ENCODE measurements around the gene OSMR.

Gene OSMR

DNA sequence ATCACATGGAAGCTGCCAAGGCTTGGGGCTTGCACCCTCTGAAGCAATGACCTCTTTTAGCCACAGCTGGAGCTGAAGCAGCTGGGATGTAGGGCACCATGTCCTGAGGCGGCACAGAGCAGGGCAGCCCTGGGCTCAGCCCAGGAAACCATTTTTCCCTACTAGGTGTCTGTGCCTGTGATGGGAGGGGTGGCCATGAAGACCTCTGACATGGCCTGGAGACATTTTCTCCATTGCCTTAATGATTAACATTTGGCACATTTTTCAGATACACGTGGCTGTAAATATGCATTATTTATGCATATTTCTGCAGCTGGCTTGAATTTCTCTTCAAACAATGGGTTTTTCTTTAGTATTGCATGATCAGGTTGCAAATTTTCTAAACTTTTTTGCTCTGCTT lies 81.7 kb downstream of the OSMR start:
- DNase-seq = no peak

GRCh38 chr5:38929838-38930237 lies 84.0 kb downstream of the OSMR start:
- no peak for DNase-seq

DNA sequence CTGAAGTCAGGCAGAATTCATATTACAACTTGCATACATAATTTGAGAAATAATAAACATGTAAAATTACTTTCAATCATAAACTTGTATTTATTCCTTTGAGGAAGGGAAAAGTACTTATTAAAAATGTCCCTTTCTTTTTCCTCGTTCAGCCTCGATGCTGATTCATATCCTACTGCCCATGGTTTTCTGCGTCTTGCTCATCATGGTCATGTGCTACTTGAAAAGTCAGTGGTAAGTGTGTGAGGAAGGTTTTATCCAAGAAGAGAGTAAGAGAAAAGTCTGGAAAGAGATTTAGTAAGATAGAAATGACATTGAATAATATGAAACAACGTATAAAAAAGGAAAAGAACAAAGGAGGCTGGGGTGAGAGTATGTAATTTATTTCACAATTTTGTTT lies 85.9 kb downstream of the OSMR start:
- no peak for DNase-seq

GRCh38 chr5:38932854-38933408 lies 87.1 kb downstream of the OSMR start:
- no peak for DNase-seq

DNA sequence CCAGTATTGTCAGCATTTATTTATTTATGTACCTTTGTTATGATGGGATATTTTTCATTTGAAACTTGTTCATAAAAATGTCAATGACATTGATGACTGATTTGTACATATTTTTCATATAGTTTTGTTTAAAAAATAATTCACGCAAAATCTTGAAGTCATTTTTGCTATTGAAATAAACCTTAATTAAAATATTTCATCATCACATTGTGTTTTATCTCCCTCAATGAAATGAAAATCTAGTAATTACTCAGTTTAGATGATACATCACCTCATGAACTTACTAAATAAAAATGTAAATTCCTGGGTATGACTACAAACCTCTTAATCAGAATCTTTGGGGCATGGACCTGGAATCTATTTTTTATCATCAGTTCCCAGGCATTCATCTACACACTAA lies 89.6 kb downstream of the OSMR start:
- no peak for DNase-seq

DNA sequence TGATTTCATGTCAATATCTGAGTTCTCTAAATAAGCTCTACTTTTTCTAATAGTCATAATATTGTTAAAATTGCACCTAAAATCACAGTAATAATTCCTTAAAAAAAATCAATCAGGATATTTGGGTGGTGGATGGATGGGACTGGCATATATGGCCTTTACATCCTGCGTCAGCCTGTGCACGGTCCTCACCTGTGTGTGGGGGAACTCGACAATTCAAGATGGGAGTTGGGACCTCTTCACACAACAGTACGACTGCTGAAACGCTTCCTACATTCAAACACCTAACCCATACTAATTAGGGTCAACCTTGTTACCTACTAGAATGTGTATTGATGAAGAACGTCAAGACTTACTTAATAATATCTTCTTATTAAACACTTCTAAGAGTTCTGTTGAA lies 90.5 kb downstream of the OSMR start:
- DNase-seq = no peak

DNA sequence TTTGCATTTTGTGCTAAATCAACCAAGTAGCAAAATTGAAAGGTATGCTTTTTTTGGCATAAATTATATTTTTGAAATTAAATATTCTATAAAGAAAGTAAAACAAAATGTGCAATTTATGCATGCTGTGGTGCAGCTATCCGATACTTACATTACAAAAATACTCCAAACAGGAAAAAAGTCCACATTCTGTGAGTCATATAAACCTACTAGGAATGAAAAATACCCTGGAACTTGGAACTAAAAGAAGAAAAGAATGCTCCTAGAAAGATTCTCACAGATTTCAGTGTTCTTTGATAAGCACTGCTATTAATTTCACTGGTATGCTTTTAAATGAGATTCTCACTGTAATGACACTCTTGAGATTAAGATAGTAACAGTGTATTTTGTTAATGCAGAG lies 92.6 kb downstream of the OSMR start:
- DNase-seq = no peak

GRCh38 chr5:38938973-38939372 lies 93.2 kb downstream of the OSMR start:
- no peak for DNase-seq

- DNase-seq = no peak
Observed at GRCh38 chr5:38940230-38940858, 94.5 kb downstream of the OSMR start.

DNA sequence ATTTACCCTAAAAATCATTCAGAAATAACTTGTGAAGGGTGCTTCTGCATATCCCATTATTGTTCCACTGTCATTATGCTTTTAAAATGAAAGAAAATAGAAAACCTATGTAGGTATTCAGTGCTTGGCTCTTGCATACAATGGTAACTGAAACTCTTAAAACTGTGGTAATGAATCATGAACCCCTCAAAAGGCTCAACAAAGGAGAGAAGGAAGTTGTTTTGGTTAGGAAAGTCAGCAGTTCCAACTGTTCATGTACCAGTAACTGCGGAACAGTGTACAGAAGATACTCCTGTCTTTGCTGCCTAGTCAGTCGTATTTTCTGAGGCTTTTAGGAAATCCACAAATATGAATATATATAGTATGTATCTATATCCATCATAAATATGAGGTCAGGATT lies 96.1 kb downstream of the OSMR start:
- DNase-seq = no peak

- DNase-seq = no peak
Observed at GRCh38 chr5:38944282-38944681, 98.5 kb downstream of the OSMR start.

- DNase-seq = no peak
Observed at GRCh38 chr5:38948501-38948900, 102.7 kb downstream of the OSMR start.

DNA sequence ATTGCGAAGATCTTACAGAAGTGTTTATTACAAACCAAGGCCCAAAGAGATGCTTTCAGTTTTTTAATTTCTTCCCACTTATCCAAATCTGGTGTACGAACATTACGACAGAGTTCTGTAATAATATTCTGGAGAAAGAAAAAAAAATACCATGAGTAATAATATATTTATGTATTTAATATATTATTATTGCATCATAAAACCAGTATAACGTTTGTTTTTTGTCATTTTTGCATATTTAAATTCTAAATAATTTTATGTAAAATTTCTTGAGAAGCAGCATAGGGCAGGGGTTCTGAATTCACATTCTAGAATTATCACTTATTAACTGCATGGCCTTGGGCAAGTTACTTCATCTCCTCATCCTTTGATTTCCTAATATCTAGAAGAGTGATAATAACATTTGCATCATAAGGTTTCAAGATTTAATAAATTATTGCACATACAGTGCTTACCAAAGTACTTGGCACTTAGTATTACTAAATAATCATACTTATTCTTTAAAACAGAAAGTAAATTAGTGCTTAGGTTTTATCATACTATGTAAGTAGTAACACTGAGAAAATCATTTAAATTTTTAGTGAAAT lies 107.7 kb downstream of the OSMR start:
- DNase-seq = no peak

- DNase-seq = no peak
Observed at GRCh38 chr5:38961691-38962090, 115.9 kb downstream of the OSMR start.

DNA sequence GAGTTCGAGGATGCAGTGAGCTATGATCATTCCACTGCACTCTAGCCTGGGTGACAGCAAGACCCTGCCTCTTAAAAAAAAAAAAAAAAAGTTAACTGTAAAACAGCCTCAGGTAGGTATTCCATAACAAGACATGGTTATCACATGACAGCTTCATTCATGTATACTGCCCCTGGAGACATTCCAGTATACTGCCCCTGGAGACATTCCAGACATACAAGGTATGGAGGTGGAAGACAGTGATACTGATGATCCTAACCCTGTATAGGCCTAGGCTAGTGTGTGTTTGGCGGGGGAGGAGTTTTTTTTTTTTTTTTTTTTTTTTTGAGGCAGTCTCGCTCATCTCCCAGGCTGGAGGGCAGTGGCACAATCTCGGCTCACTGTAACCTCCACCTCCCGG lies 122.9 kb downstream of the OSMR start:
- no peak for DNase-seq

DNA sequence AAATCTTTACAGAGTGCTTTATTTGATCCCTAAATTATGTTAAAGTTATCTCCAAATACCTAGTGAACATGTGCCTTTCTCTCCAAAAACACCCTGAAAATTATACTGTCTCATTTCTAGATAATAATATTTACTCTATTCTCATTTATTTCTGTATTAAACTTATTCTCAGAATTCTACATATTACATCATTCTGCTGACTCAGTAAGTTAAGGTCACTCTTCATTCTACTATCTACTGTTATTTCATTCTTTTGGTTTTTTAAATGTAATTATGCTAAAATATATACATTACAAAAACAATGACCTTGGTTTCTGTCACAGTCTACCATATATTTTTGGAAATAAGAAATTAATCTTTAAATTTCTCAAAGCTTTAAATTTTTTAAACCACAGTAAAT lies 132.2 kb downstream of the OSMR start:
- DNase-seq = no peak

GRCh38 chr5:38979535-38979934 lies 133.7 kb downstream of the OSMR start:
- no peak for DNase-seq

Measured in T-helper 9 cell (primary cell).